SK-N-MC (cell line): ENCODE measurements around the gene TP73.

Experiments
- DNase-seq: peaks from one replicate; pipeline ENCODE4 v3.0.0-alpha.2; 2011; ENCODE audit warnings: low read depth, low spot score
- H3K27ac ChIP-seq: fragments of 200-600 bp; sonication (generic); 2 replicates; pipeline ENCODE4 v1.5.1; 2016; ENCODE audit warnings: mixed run types
- H3K36me3 ChIP-seq: fragments of 200-600 bp; sonication (generic); 2 replicates; pipeline ENCODE4 v1.6.1; 2017; ENCODE audit warnings: antibody characterized with exemption, low read length, mixed read lengths; ENCODE audit not compliant: insufficient read depth
- H3K4me3 ChIP-seq: fragments of 200-600 bp; sonication (generic); 2 replicates; pipeline ENCODE4 v1.5.1; 2016
- H3K9ac ChIP-seq: fragments of 200-600 bp; sonication (generic); 2 replicates; pipeline ENCODE4 v1.8.0; 2017; ENCODE audit warnings: mixed run types, mixed read lengths; ENCODE audit not compliant: insufficient read length
- H3K9me3 ChIP-seq: fragments of 200-600 bp; sonication (generic); 2 replicates; pipeline ENCODE4 v1.6.1; 2017; ENCODE audit warnings: low read depth, mild to moderate bottlenecking, antibody characterized with exemption, low read length, moderate library complexity, mixed read lengths
- EZH2 ChIP-seq: fragments of 200-600 bp; sonication (generic); IDR thresholded peaks from one replicate; pipeline ENCODE4 v1.6.1; 2017; ENCODE audit warnings: antibody characterized with exemption
- FOXP2 ChIP-seq: optimal IDR thresholded peaks from 2 replicates; pipeline ENCODE3; 2011; ENCODE audit warnings: mild to moderate bottlenecking, moderate library complexity; ENCODE audit not compliant: insufficient read depth; ENCODE audit errors: extremely low read length, control extremely low read depth
- POLR2AphosphoS5 ChIP-seq: IDR thresholded peaks from 2 replicates; pipeline ENCODE4 v1.6.1; 2012; ENCODE audit warnings: mild to moderate bottlenecking, low read depth, low read length, borderline replicate concordance

TP73 gene

DNA sequence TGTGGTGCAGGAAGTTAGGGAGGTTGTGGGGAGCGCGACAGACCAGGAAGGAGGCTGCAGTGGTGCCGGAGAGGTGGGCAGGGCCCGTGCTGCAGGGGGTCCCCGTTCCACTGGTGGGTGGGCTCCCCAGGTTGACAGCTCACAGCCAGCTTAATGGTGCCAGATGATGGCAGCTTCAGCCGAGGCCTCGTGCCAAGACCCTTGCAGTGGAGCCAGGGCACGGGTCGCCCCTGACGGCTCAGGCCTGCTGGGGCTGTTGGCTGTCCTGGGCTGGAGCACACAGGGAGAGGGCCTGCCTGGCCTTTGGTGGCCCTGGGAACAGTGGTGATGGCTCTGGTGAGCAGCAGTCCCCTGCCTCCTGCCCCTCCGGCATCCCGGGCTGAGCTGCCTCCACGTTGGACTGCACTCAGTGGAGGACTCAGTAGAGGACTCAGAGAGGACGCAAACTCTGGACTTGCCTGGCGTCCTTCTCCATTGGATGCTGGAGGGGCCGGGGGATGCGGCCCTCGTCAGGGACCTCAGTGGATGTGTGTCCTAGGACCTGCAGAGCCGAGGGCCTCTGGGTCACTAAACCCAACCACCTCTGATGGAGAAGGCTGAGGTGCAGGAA, 53.1 kb downstream of the TP73 start:
- no peaks in the 10 kb centered on the region for H3K9me3 ChIP-seq
- no peak overlapping the region for H3K27ac ChIP-seq
- H3K9ac ChIP-seq = no peak overlapping the region
- no peaks in the 10 kb centered on the region for H3K36me3 ChIP-seq
- TF ChIP-seq POLR2AphosphoS5 = no peak
- peak; percentile 44 for TF ChIP-seq EZH2
- no peak for DNase-seq
- H3K4me3 ChIP-seq = no peak overlapping the region

GRCh38 chr1:3706651-3707297, 54.5 kb downstream of the TP73 start:
- H3K9ac ChIP-seq = no peak overlapping the region
- no peak for DNase-seq
- H3K36me3 ChIP-seq = no peaks in the 10 kb centered on the region
- TF ChIP-seq POLR2AphosphoS5 (no peak), FOXP2 (no peak), EZH2 (no peak)
- H3K27ac ChIP-seq = no peak overlapping the region
- H3K4me3 ChIP-seq = no peak overlapping the region
- no peaks in the 10 kb centered on the region for H3K9me3 ChIP-seq

GRCh38 chr1:3707298-3707938, 55.1 kb downstream of the TP73 start:
- no peak overlapping the region for H3K4me3 ChIP-seq

DNA sequence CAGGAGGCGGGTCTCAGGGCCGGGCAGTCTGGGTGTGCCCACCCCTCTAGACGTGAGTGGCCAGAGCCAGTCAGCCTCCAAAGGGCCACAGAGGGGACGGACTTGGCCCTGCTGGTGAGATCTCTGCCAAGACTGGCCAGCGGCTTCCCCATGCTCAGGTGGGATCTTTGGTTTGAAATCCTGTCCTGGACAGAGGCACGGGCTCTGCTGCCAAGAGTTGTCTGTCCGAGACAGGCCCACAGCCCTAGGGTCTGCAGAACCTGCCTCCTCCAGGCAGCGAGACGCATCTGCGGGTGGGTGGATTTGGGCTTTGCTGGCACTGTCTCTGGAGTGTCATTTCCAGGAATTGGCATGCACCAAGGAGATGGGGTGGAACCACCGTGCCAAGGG, 55.6 kb downstream of the TP73 start:
- Histone ChIP-seq H3K9me3 (no peaks in the 10 kb centered on the region), H3K27ac (no peak overlapping the region), H3K9ac (no peak overlapping the region), H3K36me3 (no peaks in the 10 kb centered on the region), H3K4me3 (no peak overlapping the region)
- DNase-seq = no peak
- TF ChIP-seq EZH2 = peak; percentile 43
- no peak for TF ChIP-seq FOXP2
- TF ChIP-seq POLR2AphosphoS5 = no peak

More at GRCh38 chr1:3707298-3707938, 55.1 kb downstream of the TP73 start:
- Histone ChIP-seq H3K9me3 (no peaks in the 10 kb centered on the region), H3K36me3 (no peaks in the 10 kb centered on the region), H3K27ac (no peak overlapping the region), H3K9ac (no peak overlapping the region)
- TF ChIP-seq POLR2AphosphoS5 (no peak), EZH2 (no peak), FOXP2 (no peak)
- DNase-seq = no peak

DNA sequence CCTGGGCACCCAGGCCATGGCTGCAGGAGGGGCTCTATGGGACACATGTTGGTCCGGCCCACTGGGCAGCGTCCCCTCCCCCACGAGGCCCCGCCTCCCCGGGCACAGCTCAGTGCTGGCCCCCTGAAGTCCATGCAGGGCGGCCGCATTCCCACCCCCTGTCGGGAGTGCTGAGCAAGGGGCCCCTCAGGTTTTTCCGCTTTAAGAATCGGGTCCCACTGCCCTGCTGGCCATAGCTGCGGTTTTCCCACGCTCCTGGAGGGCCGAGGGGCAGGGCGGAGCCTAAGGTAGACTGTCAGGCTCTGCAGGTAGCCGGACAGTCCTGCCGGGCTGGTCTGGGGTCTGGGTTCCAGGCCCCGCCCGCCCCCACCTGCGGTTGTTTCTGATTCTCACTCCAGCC, 56.5 kb downstream of the TP73 start:
- H3K9ac ChIP-seq = no peak overlapping the region
- no peak overlapping the region for H3K4me3 ChIP-seq

DNA sequence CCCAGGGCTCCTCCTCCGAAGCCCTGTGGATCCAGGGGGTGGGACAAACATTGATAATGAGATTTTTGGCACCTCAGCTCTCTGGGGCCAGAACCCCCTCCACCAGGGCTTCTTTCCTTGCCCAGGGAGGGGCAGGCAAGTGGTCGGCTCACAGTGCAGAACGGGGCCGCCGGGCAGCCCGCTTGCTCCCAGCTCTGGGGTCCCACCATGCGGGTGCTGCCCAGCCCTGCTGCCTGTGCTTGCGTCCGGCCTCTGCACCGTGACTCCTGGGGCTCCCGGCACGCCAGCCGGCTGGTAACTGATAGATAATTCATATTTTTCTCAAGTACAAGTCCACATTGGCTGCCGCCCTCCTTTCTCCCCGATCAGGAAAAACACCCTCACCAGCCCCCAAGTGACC, 57.9 kb downstream of the TP73 start:
- Histone ChIP-seq H3K27ac (no peak overlapping the region), H3K4me3 (no peak overlapping the region), H3K36me3 (no peaks in the 10 kb centered on the region), H3K9me3 (no peaks in the 10 kb centered on the region), H3K9ac (no peak overlapping the region)
- no peak for DNase-seq
- TF ChIP-seq POLR2AphosphoS5 (no peak), EZH2 (no peak), FOXP2 (no peak)

More for the DNA sequence above, 56.5 kb downstream of the TP73 start:
- DNase-seq = no peak
- H3K27ac ChIP-seq = no peak overlapping the region
- no peaks in the 10 kb centered on the region for H3K9me3 ChIP-seq
- no peaks in the 10 kb centered on the region for H3K36me3 ChIP-seq
- TF ChIP-seq FOXP2 = no peak
- TF ChIP-seq POLR2AphosphoS5 = no peak
- TF ChIP-seq EZH2 = no peak

GRCh38 chr1:3711381-3711779, 59.1 kb downstream of the TP73 start:
- TF ChIP-seq EZH2 (no peak), POLR2AphosphoS5 (no peak), FOXP2 (no peak)
- DNase-seq = no peak
- H3K9ac ChIP-seq = no peak overlapping the region
- H3K9me3 ChIP-seq = no peaks in the 10 kb centered on the region
- no peaks in the 10 kb centered on the region for H3K36me3 ChIP-seq
- H3K4me3 ChIP-seq = no peak overlapping the region
- H3K27ac ChIP-seq = no peak overlapping the region

GRCh38 chr1:3711780-3712451, 59.6 kb downstream of the TP73 start:
- no peak overlapping the region for H3K9ac ChIP-seq
- DNase-seq = no peak
- H3K27ac ChIP-seq = no peak overlapping the region
- TF ChIP-seq POLR2AphosphoS5 (no peak), FOXP2 (no peak), EZH2 (no peak)
- no peaks in the 10 kb centered on the region for H3K9me3 ChIP-seq
- H3K4me3 ChIP-seq = no peak overlapping the region
- no peaks in the 10 kb centered on the region for H3K36me3 ChIP-seq
